ENCODE measurements around the gene SLC17A2.
"Not testable (repeated sequence)": the region's sequence is repeated elsewhere in the genome, so short reads cannot be mapped to it uniquely, and the experiment has no call there.

The SLC17A2 gene

DNA sequence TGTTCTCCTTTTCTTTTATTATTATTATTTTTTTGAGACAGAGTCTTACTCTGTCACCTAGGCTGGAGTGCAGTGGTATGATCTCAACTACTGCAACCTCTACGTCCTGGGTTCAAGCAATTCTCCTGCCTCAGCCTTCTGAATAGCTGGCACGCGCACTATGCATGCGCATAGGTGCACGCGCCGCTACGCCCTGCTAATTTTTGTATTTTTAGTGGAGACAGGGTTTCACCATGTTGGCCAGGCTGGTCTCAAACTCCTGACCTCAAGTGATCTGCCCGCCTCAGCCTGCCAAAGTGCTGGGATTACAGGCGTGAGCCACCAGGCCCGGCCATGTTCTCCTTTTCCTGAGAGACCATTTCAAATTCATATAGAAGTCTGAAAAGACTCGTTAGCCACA lies 706 bp downstream of the SLC17A2 start:
- not testable (repeated sequence) for H3K4me1 ChIP-seq (ENCODE audit: control insufficient read depth, low read depth, low read length); H3K27me3 ChIP-seq (ENCODE audit: control insufficient read depth, insufficient read depth, low read length); H3K4me3 ChIP-seq (ENCODE audit: low read length); H3K36me3 ChIP-seq (ENCODE audit: control insufficient read depth, low read depth, low read length); H3K9me3 ChIP-seq (ENCODE audit: control insufficient read depth, low read depth, low read length); H3K9ac ChIP-seq (ENCODE audit: low read length); H3K27ac ChIP-seq (ENCODE audit: low read length)

DNA sequence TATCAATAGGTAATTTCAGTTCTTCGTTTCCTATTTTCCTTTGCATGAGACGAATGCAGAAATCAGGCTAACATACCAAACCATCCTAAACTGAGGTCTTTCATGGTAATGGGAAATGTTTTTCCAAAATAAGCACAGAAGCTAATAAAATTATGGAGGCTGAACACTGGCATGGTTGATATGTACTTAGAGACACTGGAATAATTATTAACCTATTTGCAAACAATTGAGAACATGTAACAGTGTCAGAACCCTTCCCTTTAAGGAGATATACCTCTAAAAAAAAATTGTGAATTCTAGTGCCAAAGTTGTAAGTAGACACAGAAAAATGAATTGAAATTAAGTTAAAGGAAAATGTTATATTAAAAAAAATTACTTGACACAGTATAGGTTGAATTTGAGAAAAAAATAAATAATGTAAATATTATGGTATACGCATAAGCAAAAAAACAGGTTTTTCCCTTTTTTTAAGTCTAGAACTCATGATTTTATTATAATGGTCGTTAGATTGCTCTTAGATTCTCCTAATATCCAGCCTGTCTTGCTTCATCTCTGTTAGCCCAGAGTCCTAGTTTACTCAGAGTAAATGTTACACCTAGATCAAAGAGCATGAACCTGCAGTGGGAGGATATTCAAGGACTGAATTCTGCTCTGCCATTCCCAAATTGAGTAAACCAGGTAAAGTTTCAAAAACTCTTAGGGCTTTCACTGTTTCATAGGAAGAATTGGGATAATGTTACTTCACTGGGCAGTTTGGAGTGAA lies 1.7 kb downstream of the SLC17A2 start:
- H3K36me3 ChIP-seq (ENCODE audit: control insufficient read depth, low read depth, low read length) = no peaks in the 10 kb centered on the region
- H3K27me3 ChIP-seq (ENCODE audit: control insufficient read depth, insufficient read depth, low read length) = no peaks in the 10 kb centered on the region
- H3K9me3 ChIP-seq (ENCODE audit: control insufficient read depth, low read depth, low read length) = no peaks in the 10 kb centered on the region
- H3K27ac ChIP-seq (ENCODE audit: low read length) = no peak overlapping the region
- H3K4me1 ChIP-seq (ENCODE audit: control insufficient read depth, low read depth, low read length) = no peaks in the 10 kb centered on the region
- no peak overlapping the region for H3K4me3 ChIP-seq (ENCODE audit: low read length)
- no peak overlapping the region for H3K9ac ChIP-seq (ENCODE audit: low read length)

DNA sequence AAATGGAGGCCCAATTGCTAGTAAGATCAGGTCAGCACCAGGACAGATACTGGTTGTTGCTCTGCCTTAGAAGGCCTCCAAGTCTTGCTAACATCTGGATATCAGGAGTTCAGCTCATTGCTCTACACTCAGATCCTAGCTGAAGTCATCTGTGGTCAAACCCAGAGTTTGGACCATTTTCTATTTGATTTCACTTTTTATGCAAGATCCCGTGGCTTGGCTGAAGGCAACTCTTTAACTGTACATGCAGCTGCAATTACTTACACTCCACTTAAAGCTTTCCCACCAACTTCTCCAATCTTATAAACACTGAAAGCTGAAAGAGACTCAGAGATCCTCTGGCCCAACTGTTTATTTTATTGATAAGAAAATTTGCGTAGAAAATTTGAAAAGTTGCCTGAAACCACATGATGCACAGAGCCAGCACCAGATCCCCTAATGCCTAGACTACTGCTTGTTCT lies 2.7 kb downstream of the SLC17A2 start:
- no peak overlapping the region for H3K4me3 ChIP-seq (ENCODE audit: low read length)
- H3K36me3 ChIP-seq (ENCODE audit: control insufficient read depth, low read depth, low read length) = no peaks in the 10 kb centered on the region
- H3K27me3 ChIP-seq (ENCODE audit: control insufficient read depth, insufficient read depth, low read length) = no peaks in the 10 kb centered on the region
- no peaks in the 10 kb centered on the region for H3K4me1 ChIP-seq (ENCODE audit: control insufficient read depth, low read depth, low read length)
- no peak overlapping the region for H3K27ac ChIP-seq (ENCODE audit: low read length)
- no peaks in the 10 kb centered on the region for H3K9me3 ChIP-seq (ENCODE audit: control insufficient read depth, low read depth, low read length)
- H3K9ac ChIP-seq (ENCODE audit: low read length) = no peak overlapping the region

GRCh38 chr6:25927178-25927577 lies 3.3 kb downstream of the SLC17A2 start:
- no peaks in the 10 kb centered on the region for H3K9me3 ChIP-seq (ENCODE audit: control insufficient read depth, low read depth, low read length)
- no peak overlapping the region for H3K27ac ChIP-seq (ENCODE audit: low read length)
- no peak overlapping the region for H3K9ac ChIP-seq (ENCODE audit: low read length)
- H3K27me3 ChIP-seq (ENCODE audit: control insufficient read depth, insufficient read depth, low read length) = no peaks in the 10 kb centered on the region
- H3K4me1 ChIP-seq (ENCODE audit: control insufficient read depth, low read depth, low read length) = no peaks in the 10 kb centered on the region
- no peaks in the 10 kb centered on the region for H3K36me3 ChIP-seq (ENCODE audit: control insufficient read depth, low read depth, low read length)
- no peak overlapping the region for H3K4me3 ChIP-seq (ENCODE audit: low read length)

DNA sequence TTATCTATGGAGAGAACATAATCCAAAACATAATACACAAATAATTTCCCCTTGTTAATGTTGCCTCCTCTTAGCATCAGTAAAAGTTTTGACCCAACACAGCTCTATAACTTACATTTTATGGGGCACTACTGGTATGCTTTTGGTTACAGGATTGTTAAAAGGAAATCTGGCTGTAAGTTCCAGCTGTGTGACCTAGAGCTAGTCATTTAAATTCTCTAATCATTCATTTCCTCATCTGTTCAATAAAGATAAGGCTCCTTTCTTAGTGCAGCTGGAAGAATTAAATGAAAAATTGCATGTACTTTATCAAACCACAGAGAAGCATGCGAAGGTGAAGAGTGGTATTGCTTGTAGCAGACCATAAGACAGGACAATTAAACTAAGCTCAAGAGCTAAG lies 4.6 kb downstream of the SLC17A2 start:
- Histone ChIP-seq H3K4me3 (ENCODE audit: low read length) (no peak overlapping the region), H3K9ac (ENCODE audit: low read length) (no peak overlapping the region), H3K27me3 (ENCODE audit: control insufficient read depth, insufficient read depth, low read length) (no peaks in the 10 kb centered on the region), H3K36me3 (ENCODE audit: control insufficient read depth, low read depth, low read length) (no peaks in the 10 kb centered on the region), H3K9me3 (ENCODE audit: control insufficient read depth, low read depth, low read length) (no peaks in the 10 kb centered on the region), H3K4me1 (ENCODE audit: control insufficient read depth, low read depth, low read length) (no peaks in the 10 kb centered on the region), H3K27ac (ENCODE audit: low read length) (no peak overlapping the region)

- no peaks in the 10 kb centered on the region for H3K4me1 ChIP-seq (ENCODE audit: control insufficient read depth, low read depth, low read length)
- H3K9me3 ChIP-seq (ENCODE audit: control insufficient read depth, low read depth, low read length) = no peaks in the 10 kb centered on the region
- H3K4me3 ChIP-seq (ENCODE audit: low read length) = no peak overlapping the region
- no peaks in the 10 kb centered on the region for H3K36me3 ChIP-seq (ENCODE audit: control insufficient read depth, low read depth, low read length)
- H3K27ac ChIP-seq (ENCODE audit: low read length) = no peak overlapping the region
- H3K9ac ChIP-seq (ENCODE audit: low read length) = no peak overlapping the region
- H3K27me3 ChIP-seq (ENCODE audit: control insufficient read depth, insufficient read depth, low read length) = no peaks in the 10 kb centered on the region
These were observed 8.2 kb downstream of the SLC17A2 start for GRCh38 chr6:25922301-25922700.

- H3K27ac ChIP-seq (ENCODE audit: low read length) = no peak overlapping the region
- no peak overlapping the region for H3K4me3 ChIP-seq (ENCODE audit: low read length)
- H3K27me3 ChIP-seq (ENCODE audit: control insufficient read depth, insufficient read depth, low read length) = no peaks in the 10 kb centered on the region
- no peaks in the 10 kb centered on the region for H3K4me1 ChIP-seq (ENCODE audit: control insufficient read depth, low read depth, low read length)
- H3K36me3 ChIP-seq (ENCODE audit: control insufficient read depth, low read depth, low read length) = no peaks in the 10 kb centered on the region
- no peak overlapping the region for H3K9ac ChIP-seq (ENCODE audit: low read length)
- no peaks in the 10 kb centered on the region for H3K9me3 ChIP-seq (ENCODE audit: control insufficient read depth, low read depth, low read length)
These were observed 8.8 kb downstream of the SLC17A2 start for GRCh38 chr6:25921525-25922203.

DNA sequence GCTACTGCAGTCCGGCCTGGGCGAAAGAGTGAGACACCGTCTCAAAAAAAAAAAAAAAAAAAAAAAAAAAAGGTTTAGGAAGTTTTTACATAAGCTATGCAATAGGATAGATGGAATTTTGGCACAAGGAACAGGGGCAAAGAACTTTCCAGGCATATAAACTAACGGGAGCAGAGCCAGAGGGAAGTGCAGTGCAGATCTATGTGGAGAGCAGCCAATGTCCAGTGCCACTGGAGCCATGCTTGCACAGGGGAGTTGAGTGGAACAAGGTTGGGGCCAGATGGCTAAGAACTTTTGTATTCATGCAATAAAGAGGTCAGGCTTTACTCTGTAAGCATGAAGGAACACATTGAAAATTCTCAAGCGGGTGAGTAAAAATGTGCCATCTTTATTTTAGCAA lies 10.8 kb downstream of the SLC17A2 start:
- Histone ChIP-seq H3K27ac (ENCODE audit: low read length) (no peak overlapping the region), H3K27me3 (ENCODE audit: control insufficient read depth, insufficient read depth, low read length) (no peaks in the 10 kb centered on the region)

DNA sequence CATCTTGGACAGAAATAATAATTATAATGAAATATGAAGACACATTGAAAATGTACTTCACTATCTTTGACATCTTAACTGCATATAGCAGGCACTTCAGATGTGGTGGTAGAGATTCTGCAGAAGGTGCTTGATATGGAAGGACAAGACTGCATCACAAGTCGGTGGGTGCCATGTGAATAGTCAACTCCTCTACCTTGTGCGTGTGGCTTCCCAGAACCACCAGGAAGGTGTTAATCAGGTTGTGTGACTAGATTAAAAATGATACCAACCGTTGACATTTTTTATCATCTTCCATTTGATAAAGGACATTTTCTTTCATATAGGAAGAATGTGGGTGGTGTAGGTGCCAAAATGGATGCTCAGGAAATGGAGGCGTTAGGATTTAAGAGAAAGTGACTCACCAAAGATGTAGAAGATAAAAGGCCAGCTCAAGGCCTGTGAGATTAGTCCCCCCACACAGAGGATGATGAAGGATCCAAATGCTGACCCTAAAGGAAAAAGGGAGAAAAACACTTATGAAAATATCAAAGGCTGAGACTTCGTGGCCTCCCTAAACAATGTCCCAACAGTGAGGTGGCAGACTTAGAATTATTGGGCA lies 12.3 kb downstream of the SLC17A2 start:
- Histone ChIP-seq H3K27ac (ENCODE audit: low read length) (no peak overlapping the region), H3K4me1 (ENCODE audit: control insufficient read depth, low read depth, low read length) (no peaks in the 10 kb centered on the region), H3K9me3 (ENCODE audit: control insufficient read depth, low read depth, low read length) (no peaks in the 10 kb centered on the region), H3K9ac (ENCODE audit: low read length) (no peak overlapping the region), H3K4me3 (ENCODE audit: low read length) (no peak overlapping the region), H3K27me3 (ENCODE audit: control insufficient read depth, insufficient read depth, low read length) (no peaks in the 10 kb centered on the region), H3K36me3 (ENCODE audit: control insufficient read depth, low read depth, low read length) (no peaks in the 10 kb centered on the region)

More for the DNA sequence above, 10.8 kb downstream of the SLC17A2 start:
- no peak overlapping the region for H3K4me3 ChIP-seq (ENCODE audit: low read length)
- H3K36me3 ChIP-seq (ENCODE audit: control insufficient read depth, low read depth, low read length) = no peaks in the 10 kb centered on the region
- H3K9ac ChIP-seq (ENCODE audit: low read length) = no peak overlapping the region
- no peaks in the 10 kb centered on the region for H3K9me3 ChIP-seq (ENCODE audit: control insufficient read depth, low read depth, low read length)
- no peaks in the 10 kb centered on the region for H3K4me1 ChIP-seq (ENCODE audit: control insufficient read depth, low read depth, low read length)

DNA sequence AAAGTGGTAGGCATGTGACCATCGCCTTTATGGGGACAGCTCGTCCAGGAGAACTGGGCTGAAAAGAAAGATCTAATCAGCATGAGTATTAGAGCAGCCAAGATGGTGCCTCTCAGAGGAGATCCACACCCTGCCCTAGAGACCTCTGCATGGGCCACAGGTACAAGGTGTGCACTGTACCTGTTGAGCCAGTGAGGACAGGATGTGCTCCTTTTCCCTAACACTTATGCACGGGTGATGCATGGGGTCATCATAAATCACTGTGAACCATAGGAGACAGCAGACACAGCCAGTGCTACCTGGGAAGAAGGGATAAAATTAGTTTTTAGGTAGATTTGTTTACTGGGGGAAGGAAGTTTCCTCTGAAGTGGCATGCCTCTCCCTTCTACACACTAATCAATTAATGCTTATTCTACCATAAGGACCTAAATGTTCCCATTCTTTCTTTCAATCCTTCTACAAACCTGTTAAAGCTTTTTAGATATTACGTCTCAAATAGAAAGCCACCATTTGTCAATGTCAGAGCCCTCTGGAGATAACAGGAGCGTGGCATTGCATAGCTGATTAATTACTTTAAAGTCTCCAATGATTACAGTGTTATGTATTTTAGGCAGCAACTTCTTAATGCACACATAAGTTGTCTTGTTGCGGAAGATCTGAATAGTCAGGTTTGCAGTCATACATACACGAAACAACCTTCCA lies 13.6 kb downstream of the SLC17A2 start:
- H3K27ac ChIP-seq (ENCODE audit: low read length) = no peak overlapping the region
- no peak overlapping the region for H3K4me3 ChIP-seq (ENCODE audit: low read length)
- no peaks in the 10 kb centered on the region for H3K9me3 ChIP-seq (ENCODE audit: control insufficient read depth, low read depth, low read length)
- no peaks in the 10 kb centered on the region for H3K4me1 ChIP-seq (ENCODE audit: control insufficient read depth, low read depth, low read length)
- no peaks in the 10 kb centered on the region for H3K36me3 ChIP-seq (ENCODE audit: control insufficient read depth, low read depth, low read length)
- no peaks in the 10 kb centered on the region for H3K27me3 ChIP-seq (ENCODE audit: control insufficient read depth, insufficient read depth, low read length)
- H3K9ac ChIP-seq (ENCODE audit: low read length) = no peak overlapping the region

- no peaks in the 10 kb centered on the region for H3K9me3 ChIP-seq (ENCODE audit: control insufficient read depth, low read depth, low read length)
- H3K27me3 ChIP-seq (ENCODE audit: control insufficient read depth, insufficient read depth, low read length) = no peaks in the 10 kb centered on the region
- H3K4me1 ChIP-seq (ENCODE audit: control insufficient read depth, low read depth, low read length) = no peaks in the 10 kb centered on the region
- H3K27ac ChIP-seq (ENCODE audit: low read length) = no peak overlapping the region
- no peak overlapping the region for H3K4me3 ChIP-seq (ENCODE audit: low read length)
- H3K9ac ChIP-seq (ENCODE audit: low read length) = no peak overlapping the region
- no peaks in the 10 kb centered on the region for H3K36me3 ChIP-seq (ENCODE audit: control insufficient read depth, low read depth, low read length)
These were observed 14.2 kb downstream of the SLC17A2 start for GRCh38 chr6:25916330-25916729.

Measured in iPS-18a (cell line).